ENCODE results near the gene TXNRD2.

- TF ChIP-seq CTCF (conservative IDR thresholded peaks at IDR 0.05), result no peak
- TF ChIP-seq EZH2 (IDR thresholded peaks at IDR 0.05; ENCODE audit: low read depth), result no peak
Measured at GRCh38 chr22:19900707-19901436, 40.7 kb downstream of the TXNRD2 start.

Measured in PC-9 (cell line).